ENCODE results near the gene ADAM8. TPM values are rescaled to one million over a fixed set of nuclear protein-coding genes. Genes with fewer than 3 reads are reported as not detected.

The ADAM8 gene
- total and polyA plus RNA-seq, 2 of the 8 experiments (the other 6 are each of a cell fraction or from before 2014, with no cell fraction given): 4.6 TPM

GRCh38 chr10:133308421-133309099 is 31.9 kb upstream of the ADAM8 start, which contains the start of the genes TUBGCP2 and ZNF511 (continued):
- TF ChIP-seq CHD7 (IDR thresholded peaks at IDR 0.05; ENCODE audit: insufficient replicate concordance, low read length) (no peak), TAF7 (optimal IDR thresholded peaks at IDR 0.05; ENCODE audit: borderline replicate concordance, low read depth, low read length) (peak; percentile 51), TEAD4 (IDR thresholded peaks at IDR 0.05; ENCODE audit: low read depth, low read length) (no peak), CTCF (IDR thresholded peaks at IDR 0.05; ENCODE audit: control extremely low read depth in 1 of 3, insufficient read depth in 1 of 3, low read depth in 1 of 3, low read length in 3 of 3) (peak in 1 of 3 experiments; percentile 32; a peak in 1 of 4 replicates), PHF8 (conservative IDR thresholded peaks at IDR 0.05; ENCODE audit: low read depth, low read length) (peak; percentile 94), FOSL1 (IDR thresholded peaks at IDR 0.05; ENCODE audit: insufficient read depth, low read depth, low read length) (no peak), NANOG (IDR thresholded peaks at IDR 0.05; ENCODE audit: insufficient read depth, low read depth, low read length, poor library complexity, severe bottlenecking) (no peak)
